HG03342 (cell line): ENCODE measurements around the gene STH.
"Not testable (repeated sequence)": the region's sequence is repeated elsewhere in the genome, so short reads cannot be mapped to it uniquely, and the experiment has no call there.

Experiments used
- ATAC-seq: cut with Tn5 transposase; IDR thresholded peaks from one replicate; pipeline ENCODE4 v1.9.1; 2021; ENCODE audit warnings: mild to moderate bottlenecking, moderate library complexity; ENCODE audit not compliant: unreplicated experiment

Gene STH

DNA sequence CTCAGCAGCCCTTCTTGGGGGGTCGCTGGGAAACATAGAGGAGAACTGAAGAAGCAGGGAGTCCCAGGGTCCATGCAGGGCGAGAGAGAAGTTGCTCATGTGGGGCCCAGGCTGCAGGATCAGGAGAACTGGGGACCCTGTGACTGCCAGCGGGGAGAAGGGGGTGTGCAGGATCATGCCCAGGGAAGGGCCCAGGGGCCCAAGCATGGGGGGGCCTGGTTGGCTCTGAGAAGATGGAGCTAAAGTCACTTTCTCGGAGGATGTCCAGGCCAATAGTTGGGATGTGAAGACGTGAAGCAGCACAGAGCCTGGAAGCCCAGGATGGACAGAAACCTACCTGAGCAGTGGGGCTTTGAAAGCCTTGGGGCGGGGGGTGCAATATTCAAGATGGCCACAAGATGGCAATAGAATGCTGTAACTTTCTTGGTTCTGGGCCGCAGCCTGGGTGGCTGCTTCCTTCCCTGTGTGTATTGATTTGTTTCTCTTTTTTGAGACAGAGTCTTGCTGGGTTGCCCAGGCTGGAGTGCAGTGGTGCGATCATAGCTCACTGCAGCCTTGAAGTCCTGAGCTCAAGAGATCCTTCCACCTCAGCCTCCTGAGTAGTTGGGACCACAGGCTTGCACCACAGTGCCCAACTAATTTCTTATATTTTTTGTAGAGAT lies 3.4 kb downstream of the STH start:
- ATAC-seq = no peak

DNA sequence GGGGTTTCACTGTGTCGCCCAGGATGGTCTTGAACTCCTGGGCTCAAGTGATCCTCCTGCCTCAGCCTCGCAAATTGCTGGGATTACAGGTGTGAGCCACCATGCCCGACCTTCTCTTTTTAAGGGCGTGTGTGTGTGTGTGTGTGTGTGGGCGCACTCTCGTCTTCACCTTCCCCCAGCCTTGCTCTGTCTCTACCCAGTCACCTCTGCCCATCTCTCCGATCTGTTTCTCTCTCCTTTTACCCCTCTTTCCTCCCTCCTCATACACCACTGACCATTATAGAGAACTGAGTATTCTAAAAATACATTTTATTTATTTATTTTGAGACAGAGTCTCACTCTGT lies 3.9 kb downstream of the STH start:
- no peak for ATAC-seq

DNA sequence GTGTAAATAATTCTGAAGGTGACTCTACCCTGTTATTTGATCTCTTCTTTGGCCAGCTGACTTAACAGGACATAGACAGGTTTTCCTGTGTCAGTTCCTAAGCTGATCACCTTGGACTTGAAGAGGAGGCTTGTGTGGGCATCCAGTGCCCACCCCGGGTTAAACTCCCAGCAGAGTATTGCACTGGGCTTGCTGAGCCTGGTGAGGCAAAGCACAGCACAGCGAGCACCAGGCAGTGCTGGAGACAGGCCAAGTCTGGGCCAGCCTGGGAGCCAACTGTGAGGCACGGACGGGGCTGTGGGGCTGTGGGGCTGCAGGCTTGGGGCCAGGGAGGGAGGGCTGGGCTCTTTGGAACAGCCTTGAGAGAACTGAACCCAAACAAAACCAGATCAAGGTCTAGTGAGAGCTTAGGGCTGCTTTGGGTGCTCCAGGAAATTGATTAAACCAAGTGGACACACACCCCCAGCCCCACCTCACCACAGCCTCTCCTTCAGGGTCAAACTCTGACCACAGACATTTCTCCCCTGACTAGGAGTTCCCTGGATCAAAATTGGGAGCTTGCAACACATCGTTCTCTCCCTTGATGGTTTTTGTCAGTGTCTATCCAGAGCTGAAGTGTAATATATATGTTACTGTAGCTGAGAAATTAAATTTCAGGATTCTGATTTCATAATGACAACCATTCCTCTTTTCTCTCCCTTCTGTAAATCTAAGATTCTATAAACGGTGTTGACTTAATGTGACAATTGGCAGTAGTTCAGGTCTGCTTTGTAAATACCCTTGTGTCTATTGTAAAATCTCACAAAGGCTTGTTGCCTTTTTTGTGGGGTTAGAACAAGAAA lies 5.1 kb downstream of the STH start:
- no peak for ATAC-seq

DNA sequence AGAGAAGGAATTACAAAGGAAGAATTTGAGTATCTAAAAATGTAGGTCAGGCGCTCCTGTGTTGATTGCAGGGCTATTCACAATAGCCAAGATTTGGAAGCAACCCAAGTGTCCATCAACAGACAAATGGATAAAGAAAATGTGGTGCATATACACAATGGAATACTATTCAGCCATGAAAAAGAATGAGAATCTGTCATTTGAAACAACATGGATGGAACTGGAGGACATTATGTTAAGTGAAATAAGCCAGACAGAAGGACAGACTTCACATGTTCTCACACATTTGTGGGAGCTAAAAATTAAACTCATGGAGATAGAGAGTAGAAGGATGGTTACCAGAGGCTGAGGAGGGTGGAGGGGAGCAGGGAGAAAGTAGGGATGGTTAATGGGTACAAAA lies 7.0 kb downstream of the STH start:
- ATAC-seq = not testable (repeated sequence)

DNA sequence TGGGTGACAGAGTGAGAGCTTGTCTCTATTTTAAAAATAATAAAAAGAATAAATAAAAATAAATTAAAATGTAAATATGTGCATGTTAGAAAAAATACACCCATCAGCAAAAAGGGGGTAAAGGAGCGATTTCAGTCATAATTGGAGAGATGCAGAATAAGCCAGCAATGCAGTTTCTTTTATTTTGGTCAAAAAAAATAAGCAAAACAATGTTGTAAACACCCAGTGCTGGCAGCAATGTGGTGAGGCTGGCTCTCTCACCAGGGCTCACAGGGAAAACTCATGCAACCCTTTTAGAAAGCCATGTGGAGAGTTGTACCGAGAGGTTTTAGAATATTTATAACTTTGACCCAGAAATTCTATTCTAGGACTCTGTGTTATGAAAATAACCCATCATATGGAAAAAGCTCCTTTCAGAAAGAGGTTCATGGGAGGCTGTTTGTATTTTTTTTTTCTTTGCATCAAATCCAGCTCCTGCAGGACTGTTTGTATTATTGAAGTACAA lies 8.5 kb downstream of the STH start:
- no peak for ATAC-seq

DNA sequence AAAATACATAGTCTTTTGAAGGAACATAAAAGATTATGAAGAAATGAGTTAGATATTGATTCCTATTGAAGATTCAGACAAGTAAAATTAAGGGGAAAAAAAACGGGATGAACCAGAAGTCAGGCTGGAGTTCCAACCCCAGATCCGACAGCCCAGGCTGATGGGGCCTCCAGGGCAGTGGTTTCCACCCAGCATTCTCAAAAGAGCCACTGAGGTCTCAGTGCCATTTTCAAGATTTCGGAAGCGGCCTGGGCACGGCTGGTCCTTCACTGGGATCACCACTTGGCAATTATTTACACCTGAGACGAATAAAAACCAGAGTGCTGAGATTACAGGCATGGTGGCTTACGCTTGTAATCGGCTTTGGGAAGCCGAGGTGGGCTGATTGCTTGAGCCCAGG lies 9.5 kb downstream of the STH start:
- ATAC-seq = no peak

DNA sequence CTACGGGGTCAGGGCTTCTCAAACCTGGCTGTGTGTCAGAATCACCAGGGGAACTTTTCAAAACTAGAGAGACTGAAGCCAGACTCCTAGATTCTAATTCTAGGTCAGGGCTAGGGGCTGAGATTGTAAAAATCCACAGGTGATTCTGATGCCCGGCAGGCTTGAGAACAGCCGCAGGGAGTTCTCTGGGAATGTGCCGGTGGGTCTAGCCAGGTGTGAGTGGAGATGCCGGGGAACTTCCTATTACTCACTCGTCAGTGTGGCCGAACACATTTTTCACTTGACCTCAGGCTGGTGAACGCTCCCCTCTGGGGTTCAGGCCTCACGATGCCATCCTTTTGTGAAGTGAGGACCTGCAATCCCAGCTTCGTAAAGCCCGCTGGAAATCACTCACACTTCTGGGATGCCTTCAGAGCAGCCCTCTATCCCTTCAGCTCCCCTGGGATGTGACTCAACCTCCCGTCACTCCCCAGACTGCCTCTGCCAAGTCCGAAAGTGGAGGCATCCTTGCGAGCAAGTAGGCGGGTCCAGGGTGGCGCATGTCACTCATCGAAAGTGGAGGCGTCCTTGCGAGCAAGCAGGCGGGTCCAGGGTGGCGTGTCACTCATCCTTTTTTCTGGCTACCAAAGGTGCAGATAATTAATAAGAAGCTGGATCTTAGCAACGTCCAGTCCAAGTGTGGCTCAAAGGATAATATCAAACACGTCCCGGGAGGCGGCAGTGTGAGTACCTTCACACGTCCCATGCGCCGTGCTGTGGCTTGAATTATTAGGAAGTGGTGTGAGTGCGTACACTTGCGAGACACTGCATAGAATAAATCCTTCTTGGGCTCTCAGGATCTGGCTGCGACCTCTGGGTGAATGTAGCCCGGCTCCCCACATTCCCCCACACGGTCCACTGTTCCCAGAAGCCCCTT lies 10.9 kb downstream of the STH start:
- ATAC-seq = no peak

DNA sequence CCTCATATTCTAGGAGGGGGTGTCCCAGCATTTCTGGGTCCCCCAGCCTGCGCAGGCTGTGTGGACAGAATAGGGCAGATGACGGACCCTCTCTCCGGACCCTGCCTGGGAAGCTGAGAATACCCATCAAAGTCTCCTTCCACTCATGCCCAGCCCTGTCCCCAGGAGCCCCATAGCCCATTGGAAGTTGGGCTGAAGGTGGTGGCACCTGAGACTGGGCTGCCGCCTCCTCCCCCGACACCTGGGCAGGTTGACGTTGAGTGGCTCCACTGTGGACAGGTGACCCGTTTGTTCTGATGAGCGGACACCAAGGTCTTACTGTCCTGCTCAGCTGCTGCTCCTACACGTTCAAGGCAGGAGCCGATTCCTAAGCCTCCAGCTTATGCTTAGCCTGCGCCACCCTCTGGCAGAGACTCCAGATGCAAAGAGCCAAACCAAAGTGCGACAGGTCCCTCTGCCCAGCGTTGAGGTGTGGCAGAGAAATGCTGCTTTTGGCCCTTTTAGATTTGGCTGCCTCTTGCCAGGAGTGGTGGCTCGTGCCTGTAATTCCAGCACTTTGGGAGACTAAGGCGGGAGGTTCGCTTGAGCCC lies 11.6 kb downstream of the STH start:
- no peak for ATAC-seq

DNA sequence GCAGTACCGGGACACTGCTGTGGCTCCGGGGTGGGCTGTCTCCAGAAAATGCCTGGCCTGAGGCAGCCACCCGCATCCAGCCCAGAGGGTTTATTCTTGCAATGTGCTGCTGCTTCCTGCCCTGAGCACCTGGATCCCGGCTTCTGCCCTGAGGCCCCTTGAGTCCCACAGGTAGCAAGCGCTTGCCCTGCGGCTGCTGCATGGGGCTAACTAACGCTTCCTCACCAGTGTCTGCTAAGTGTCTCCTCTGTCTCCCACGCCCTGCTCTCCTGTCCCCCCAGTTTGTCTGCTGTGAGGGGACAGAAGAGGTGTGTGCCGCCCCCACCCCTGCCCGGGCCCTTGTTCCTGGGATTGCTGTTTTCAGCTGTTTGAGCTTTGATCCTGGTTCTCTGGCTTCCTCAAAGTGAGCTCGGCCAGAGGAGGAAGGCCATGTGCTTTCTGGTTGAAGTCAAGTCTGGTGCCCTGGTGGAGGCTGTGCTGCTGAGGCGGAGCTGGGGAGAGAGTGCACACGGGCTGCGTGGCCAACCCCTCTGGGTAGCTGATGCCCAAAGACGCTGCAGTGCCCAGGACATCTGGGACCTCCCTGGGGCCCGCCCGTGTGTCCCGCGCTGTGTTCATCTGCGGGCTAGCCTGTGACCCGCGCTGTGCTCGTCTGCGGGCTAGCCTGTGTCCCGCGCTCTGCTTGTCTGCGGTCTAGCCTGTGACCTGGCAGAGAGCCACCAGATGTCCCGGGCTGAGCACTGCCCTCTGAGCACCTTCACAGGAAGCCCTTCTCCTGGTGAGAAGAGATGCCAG lies 12.9 kb downstream of the STH start:
- no peak for ATAC-seq

DNA sequence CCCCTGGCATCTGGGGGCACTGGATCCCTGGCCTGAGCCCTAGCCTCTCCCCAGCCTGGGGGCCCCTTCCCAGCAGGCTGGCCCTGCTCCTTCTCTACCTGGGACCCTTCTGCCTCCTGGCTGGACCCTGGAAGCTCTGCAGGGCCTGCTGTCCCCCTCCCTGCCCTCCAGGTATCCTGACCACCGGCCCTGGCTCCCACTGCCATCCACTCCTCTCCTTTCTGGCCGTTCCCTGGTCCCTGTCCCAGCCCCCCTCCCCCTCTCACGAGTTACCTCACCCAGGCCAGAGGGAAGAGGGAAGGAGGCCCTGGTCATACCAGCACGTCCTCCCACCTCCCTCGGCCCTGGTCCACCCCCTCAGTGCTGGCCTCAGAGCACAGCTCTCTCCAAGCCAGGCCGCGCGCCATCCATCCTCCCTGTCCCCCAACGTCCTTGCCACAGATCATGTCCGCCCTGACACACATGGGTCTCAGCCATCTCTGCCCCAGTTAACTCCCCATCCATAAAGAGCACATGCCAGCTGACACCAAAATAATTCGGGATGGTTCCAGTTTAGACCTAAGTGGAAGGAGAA lies 13.5 kb downstream of the STH start:
- ATAC-seq = no peak

DNA sequence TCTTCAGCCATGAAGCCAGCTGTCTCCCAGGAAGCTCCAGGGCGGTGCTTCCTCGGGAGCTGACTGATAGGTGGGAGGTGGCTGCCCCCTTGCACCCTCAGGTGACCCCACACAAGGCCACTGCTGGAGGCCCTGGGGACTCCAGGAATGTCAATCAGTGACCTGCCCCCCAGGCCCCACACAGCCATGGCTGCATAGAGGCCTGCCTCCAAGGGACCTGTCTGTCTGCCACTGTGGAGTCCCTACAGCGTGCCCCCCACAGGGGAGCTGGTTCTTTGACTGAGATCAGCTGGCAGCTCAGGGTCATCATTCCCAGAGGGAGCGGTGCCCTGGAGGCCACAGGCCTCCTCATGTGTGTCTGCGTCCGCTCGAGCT lies 14.1 kb downstream of the STH start:
- no peak for ATAC-seq

DNA sequence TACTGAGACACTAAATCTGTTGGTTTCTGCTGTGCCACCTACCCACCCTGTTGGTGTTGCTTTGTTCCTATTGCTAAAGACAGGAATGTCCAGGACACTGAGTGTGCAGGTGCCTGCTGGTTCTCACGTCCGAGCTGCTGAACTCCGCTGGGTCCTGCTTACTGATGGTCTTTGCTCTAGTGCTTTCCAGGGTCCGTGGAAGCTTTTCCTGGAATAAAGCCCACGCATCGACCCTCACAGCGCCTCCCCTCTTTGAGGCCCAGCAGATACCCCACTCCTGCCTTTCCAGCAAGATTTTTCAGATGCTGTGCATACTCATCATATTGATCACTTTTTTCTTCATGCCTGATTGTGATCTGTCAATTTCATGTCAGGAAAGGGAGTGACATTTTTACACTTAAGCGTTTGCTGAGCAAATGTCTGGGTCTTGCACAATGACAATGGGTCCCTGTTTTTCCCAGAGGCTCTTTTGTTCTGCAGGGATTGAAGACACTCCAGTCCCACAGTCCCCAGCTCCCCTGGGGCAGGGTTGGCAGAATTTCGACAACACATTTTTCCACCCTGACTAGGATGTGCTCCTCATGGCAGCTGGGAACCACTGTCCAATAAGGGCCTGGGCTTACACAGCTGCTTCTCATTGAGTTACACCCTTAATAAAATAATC lies 14.6 kb downstream of the STH start:
- ATAC-seq = no peak

DNA sequence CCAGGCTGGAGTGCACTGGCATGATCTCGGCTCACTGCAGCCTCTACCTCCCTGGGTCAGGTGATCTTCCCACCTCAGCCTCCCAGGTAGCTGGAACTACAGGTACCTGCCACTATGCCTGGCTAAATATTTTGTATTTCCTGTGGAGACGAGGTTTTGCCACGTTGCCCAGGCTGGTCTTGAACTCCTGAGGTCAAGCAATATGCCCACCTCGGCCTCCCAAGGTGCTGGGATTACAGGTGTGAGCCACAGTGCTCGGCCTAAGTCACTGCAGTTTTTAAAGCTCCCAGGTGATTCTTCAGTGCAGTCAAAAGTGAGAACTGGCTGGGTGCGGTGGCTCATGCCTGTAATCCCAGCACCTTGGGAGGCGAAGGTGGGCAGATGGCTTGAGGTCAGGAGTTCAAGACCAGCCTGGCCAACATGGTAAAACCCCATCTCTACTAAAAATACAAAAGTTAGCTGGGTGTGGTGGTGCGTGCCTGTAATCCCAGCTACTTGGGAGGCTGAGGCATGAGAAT lies 20.4 kb downstream of the STH start:
- not testable (repeated sequence) for ATAC-seq

DNA sequence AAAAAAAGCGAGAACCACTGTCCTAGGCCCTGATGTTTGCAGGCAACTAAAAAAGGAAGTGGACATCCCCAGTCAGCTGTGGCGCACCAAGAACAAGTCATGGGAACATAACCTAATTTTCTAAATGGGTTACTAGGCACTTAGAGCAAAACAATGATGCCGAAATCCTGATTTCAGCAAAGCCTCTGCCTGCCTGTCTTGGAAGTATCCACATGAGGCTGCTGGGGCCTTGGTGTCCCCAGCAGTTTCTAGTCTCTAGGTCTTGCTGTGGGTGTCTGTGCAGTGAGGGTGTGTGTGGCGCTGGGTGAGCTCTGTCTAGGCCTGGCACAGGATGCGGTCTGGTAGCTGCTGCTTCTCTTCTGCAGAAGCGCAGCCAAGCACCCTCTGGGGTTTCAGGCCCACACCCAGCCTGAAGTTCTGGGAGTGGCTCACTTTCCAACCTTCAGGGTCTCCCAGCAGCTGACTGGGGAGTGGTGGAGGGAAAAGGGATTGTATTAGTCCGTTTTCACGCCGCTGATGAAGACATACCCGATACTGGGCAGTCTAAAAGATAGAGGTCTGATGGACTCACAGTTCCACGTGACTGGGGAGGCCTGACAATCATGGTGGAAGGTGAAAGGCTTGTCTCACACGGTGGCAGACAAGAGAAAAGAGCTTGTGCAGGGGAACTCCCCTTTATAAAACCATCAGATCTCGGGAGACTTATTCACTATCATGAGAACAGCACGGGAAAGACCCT lies 21.1 kb downstream of the STH start:
- ATAC-seq = no peak

DNA sequence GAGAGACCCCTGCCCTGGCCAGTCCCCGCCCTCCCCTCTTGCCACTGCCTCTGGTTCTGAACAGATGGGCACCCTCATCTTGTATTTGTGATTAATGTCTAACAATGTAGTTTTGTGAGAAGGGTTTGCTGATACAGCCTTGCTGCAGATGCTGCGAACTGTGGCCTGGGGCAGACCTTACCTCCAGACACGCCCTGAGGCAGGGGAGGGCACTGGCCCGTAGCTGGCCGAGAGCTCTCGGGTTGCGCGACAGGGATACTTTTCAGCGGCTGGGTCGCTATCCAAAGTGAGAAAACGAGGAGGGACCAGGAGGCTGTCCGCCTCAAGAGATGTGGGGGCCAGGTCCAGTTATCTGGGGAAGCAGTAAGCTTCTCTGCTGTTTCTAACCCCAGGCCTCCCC lies 21.9 kb downstream of the STH start:
- no peak for ATAC-seq

DNA sequence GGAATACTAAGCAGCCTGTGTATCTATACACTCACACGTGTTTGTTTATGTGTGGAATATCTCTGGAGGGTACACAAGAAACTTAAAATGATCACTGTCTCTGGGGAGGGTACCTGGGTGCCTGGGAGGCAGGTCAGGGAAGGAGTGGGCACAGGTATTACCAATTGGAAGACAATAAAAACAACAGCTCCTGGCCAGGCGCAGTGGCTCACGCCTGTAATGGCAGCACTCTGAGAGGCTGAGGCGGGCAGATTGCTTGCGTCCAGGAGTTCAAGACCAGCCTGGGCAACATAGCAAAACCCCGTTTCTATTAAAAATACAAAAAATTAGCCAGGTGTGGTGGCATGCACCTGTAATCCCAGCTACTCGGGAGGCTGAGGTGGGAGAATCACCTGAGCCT lies 24.3 kb downstream of the STH start:
- not testable (repeated sequence) for ATAC-seq

DNA sequence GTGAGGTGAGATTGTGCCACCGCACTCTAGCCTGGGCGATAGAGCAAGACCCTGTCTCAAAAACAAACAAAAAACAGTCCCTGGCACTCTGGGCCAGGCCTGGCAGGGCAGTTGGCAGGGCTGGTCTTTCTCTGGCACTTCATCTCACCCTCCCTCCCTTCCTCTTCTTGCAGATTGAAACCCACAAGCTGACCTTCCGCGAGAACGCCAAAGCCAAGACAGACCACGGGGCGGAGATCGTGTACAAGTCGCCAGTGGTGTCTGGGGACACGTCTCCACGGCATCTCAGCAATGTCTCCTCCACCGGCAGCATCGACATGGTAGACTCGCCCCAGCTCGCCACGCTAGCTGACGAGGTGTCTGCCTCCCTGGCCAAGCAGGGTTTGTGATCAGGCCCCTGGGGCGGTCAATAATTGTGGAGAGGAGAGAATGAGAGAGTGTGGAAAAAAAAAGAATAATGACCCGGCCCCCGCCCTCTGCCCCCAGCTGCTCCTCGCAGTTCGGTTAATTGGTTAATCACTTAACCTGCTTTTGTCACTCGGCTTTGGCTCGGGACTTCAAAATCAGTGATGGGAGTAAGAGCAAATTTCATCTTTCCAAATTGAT lies 24.8 kb downstream of the STH start:
- ATAC-seq = no peak

DNA sequence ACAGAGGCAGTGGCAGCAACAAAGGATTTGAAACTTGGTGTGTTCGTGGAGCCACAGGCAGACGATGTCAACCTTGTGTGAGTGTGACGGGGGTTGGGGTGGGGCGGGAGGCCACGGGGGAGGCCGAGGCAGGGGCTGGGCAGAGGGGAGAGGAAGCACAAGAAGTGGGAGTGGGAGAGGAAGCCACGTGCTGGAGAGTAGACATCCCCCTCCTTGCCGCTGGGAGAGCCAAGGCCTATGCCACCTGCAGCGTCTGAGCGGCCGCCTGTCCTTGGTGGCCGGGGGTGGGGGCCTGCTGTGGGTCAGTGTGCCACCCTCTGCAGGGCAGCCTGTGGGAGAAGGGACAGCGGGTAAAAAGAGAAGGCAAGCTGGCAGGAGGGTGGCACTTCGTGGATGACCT lies 25.5 kb downstream of the STH start:
- ATAC-seq = no peak
